GM23248 (cell line): ENCODE results near the gene OSCAR. TPM values are rescaled to one million over a fixed set of nuclear protein-coding genes. Genes with fewer than 3 reads are reported as not detected.

Experiments
- DNase-seq: peaks from one replicate; pipeline ENCODE4 v3.0.0-alpha.2; 2015
- H2AFZ ChIP-seq: fragments of 200-600 bp; sonication (generic); 2 replicates; pipeline ENCODE4 v1.6.1; 2016; ENCODE audit warnings: antibody characterized with exemption
- H3F3A ChIP-seq: fragments of 200-600 bp; sonication (generic); 2 replicates; pipeline ENCODE4 v1.6.1; 2016; ENCODE audit warnings: mild to moderate bottlenecking, antibody characterized with exemption, mixed run types; ENCODE audit not compliant: insufficient read depth
- H3K27ac ChIP-seq: fragments of 200-600 bp; sonication (generic); 2 replicates; pipeline ENCODE4 v1.5.1; 2016; ENCODE audit warnings: mild to moderate bottlenecking
- H3K27me3 ChIP-seq: fragments of 200-600 bp; sonication (generic); replicated peaks from 2 replicates; pipeline ENCODE4 v1.6.1; 2016; ENCODE audit warnings: mild to moderate bottlenecking; ENCODE audit not compliant: insufficient read depth
- H3K36me3 ChIP-seq: fragments of 200-600 bp; sonication (generic); 2 replicates; pipeline ENCODE4 v1.6.1; 2016; ENCODE audit warnings: low read depth, mild to moderate bottlenecking
- H3K4me1 ChIP-seq: fragments of 200-600 bp; sonication (generic); 2 replicates; pipeline ENCODE4 v1.6.1; 2016; ENCODE audit warnings: mild to moderate bottlenecking; ENCODE audit not compliant: insufficient read depth
- H3K4me2 ChIP-seq: fragments of 200-600 bp; sonication (generic); one replicate; pipeline ENCODE4 v1.6.1; 2016; ENCODE audit warnings: mild to moderate bottlenecking; ENCODE audit not compliant: unreplicated experiment
- H3K4me3 ChIP-seq: fragments of 200-600 bp; sonication (generic); 2 replicates; pipeline ENCODE4 v1.5.1; 2016; ENCODE audit warnings: mild to moderate bottlenecking
- H3K79me2 ChIP-seq: fragments of 200-600 bp; sonication (generic); 2 replicates; pipeline ENCODE4 v1.6.1; 2016; ENCODE audit warnings: mild to moderate bottlenecking; ENCODE audit not compliant: insufficient read depth
- H3K9ac ChIP-seq: fragments of 200-600 bp; sonication (generic); 2 replicates; pipeline ENCODE4 v1.6.1; 2016; ENCODE audit warnings: mild to moderate bottlenecking
- H3K9me2 ChIP-seq: fragments of 200-600 bp; sonication (generic); 2 replicates; pipeline ENCODE4 v1.6.1; 2016; ENCODE audit warnings: mixed run types, mild to moderate bottlenecking, moderate library complexity; ENCODE audit not compliant: insufficient read depth
- H3K9me3 ChIP-seq: fragments of 200-600 bp; sonication (generic); one replicate; pipeline ENCODE4 v1.6.1; 2017; ENCODE audit warnings: low read depth
- H4K20me1 ChIP-seq: fragments of 200-600 bp; sonication (generic); 2 replicates; pipeline ENCODE4 v1.6.0; 2016; ENCODE audit not compliant: insufficient read depth
- EZH2 ChIP-seq: fragments of 200-600 bp; sonication (generic); IDR thresholded peaks from 2 replicates; pipeline ENCODE4 v1.6.1; 2018; ENCODE audit warnings: antibody characterized with exemption, mild to moderate bottlenecking; ENCODE audit not compliant: insufficient read depth, poor library complexity, severe bottlenecking
- EZH2phosphoT487 ChIP-seq: fragments of 200-600 bp; sonication (generic); IDR thresholded peaks from 2 replicates; pipeline ENCODE4 v1.6.1; 2018; ENCODE audit warnings: antibody characterized with exemption, moderate library complexity, mild to moderate bottlenecking, low read depth; ENCODE audit not compliant: insufficient read depth
- WGBS, 2 experiments: methylation state at CpG; one replicate each; pipeline ENCODE4 v1.1.6; 2015 to 2017; ENCODE audit warnings: low lambda C conversion rate in 2 of 2, low coverage in 1 of 2; ENCODE audit errors: missing lambda C conversion rate in 2 of 2; 5-methylcytosine and 5-hydroxymethylcytosine counted together
- in situ Hi-C: fragments of 300-500 bp; cut with MboI; formaldehyde crosslinking; loops from 2 replicates; pipeline ENCODE4 v1.15.0; 2020
- polyA plus RNA-seq: library from polyadenylated mRNA; unstranded; fragments of >200 nt; fragmentation: Nextera tagmentation; extraction: Ambion mirVana; gene quantifications from 2 replicates; pipeline ENCODE4 v1.2.1, GENCODE V29; 2016
- total RNA-seq: library from RNA; depleted of rRNA; stranded (reverse); fragments of >200 nt; shearing (Covaris generic); gene quantifications from 2 replicates; pipeline ENCODE4 v1.2.3, GENCODE V29; 2014

The OSCAR gene
- total and polyA plus RNA-seq, 2 experiments from 2014 or later, result 0.54 to 2.2 TPM

- TF ChIP-seq EZH2phosphoT487 (no peak), EZH2 (no peak)
Observed at GRCh38 chr19:54094426-54095000, 6.1 kb downstream of the OSCAR start.

GRCh38 chr19:54084410-54084809 is 16.2 kb downstream of the OSCAR start:
- no peak for TF ChIP-seq EZH2
- no peak for TF ChIP-seq EZH2phosphoT487
- H3K9me3 ChIP-seq, result no peaks in the 10 kb centered on the region
- no peaks in the 10 kb centered on the region for H3K4me1 ChIP-seq
- no peak for DNase-seq
- in situ Hi-C loops, result no loop called here
- H3K4me3 ChIP-seq, result no peak overlapping the region
- H3K27ac ChIP-seq, result no peak overlapping the region
- H3F3A ChIP-seq, result no peaks in the 10 kb centered on the region
- no peaks in the 10 kb centered on the region for H3K79me2 ChIP-seq
- H4K20me1 ChIP-seq, result no peaks in the 10 kb centered on the region
- H3K9me2 ChIP-seq, result no peaks in the 10 kb centered on the region
- no peak overlapping the region for H3K4me2 ChIP-seq
- H3K27me3 ChIP-seq, result no peaks in the 10 kb centered on the region
- no peak overlapping the region for H2AFZ ChIP-seq
- no peaks in the 10 kb centered on the region for H3K36me3 ChIP-seq
- 46 to 71% methylated on average over 3 of the region's 3 CpGs for WGBS, 2 experiments
- H3K9ac ChIP-seq, result no peak overlapping the region

More at GRCh38 chr19:54094426-54095000, 6.1 kb downstream of the OSCAR start:
- Histone ChIP-seq H3K4me3 (no peak overlapping the region), H3K4me2 (no peak overlapping the region), H4K20me1 (no peaks in the 10 kb centered on the region), H3K79me2 (no peaks in the 10 kb centered on the region), H3K27ac (no peak overlapping the region), H3K9ac (no peak overlapping the region), H2AFZ (no peak overlapping the region), H3F3A (no peaks in the 10 kb centered on the region), H3K9me2 (no peaks in the 10 kb centered on the region), H3K27me3 (no peaks in the 10 kb centered on the region), H3K9me3 (no peaks in the 10 kb centered on the region), H3K4me1 (no peaks in the 10 kb centered on the region), H3K36me3 (no peaks in the 10 kb centered on the region)
- 79 to 81% methylated on average over 17 of the region's 17 CpGs for WGBS, 2 experiments
- no peak for DNase-seq
- in situ Hi-C loops, result no loop called here

GRCh38 chr19:54081032-54081431 is 19.6 kb downstream of the OSCAR start, which contains the start of gene TARM1:
TSS of gene TARM1 (minus strand) at chr19:54081365. CDS start at chr19:54081340, 25 bp downstream.
- H3K79me2 ChIP-seq, result no peaks in the 10 kb centered on the region
- TF ChIP-seq EZH2, result no peak
- TF ChIP-seq EZH2phosphoT487, result no peak
- H3K4me2 ChIP-seq, result no peak within 1 kb of the TSS
- no peak within 1 kb of the TSS for H2AFZ ChIP-seq
- WGBS, 2 experiments, result 44 to 46% methylated on average over 7 of the region's 7 CpGs
- no peaks in the 10 kb centered on the region for H3K9me2 ChIP-seq
- DNase-seq, result no peak
- no peaks in the 10 kb centered on the region for H3K4me1 ChIP-seq
- H3K36me3 ChIP-seq, result no peaks in the 10 kb centered on the region
- H3K4me3 ChIP-seq, result no peak within 1 kb of the TSS
- no peaks in the 10 kb centered on the region for H3K9me3 ChIP-seq
- H4K20me1 ChIP-seq, result no peaks in the 10 kb centered on the region
- H3K27ac ChIP-seq, result no peak within 1 kb of the TSS
- in situ Hi-C loops, result no loop called here
- no peak within 1 kb of the TSS for H3K9ac ChIP-seq
- H3F3A ChIP-seq, result no peaks in the 10 kb centered on the region
- no peaks in the 10 kb centered on the region for H3K27me3 ChIP-seq

- Histone ChIP-seq H3K4me2 (no peak overlapping the region), H4K20me1 (no peaks in the 10 kb centered on the region), H3K27ac (no peak overlapping the region), H3K4me1 (no peaks in the 10 kb centered on the region), H3K9me2 (no peaks in the 10 kb centered on the region), H3K36me3 (no peaks in the 10 kb centered on the region), H3K79me2 (no peaks in the 10 kb centered on the region), H3K4me3 (no peak overlapping the region), H3K9me3 (no peaks in the 10 kb centered on the region), H2AFZ (no peak overlapping the region), H3K27me3 (no peaks in the 10 kb centered on the region), H3F3A (no peaks in the 10 kb centered on the region), H3K9ac (no peak overlapping the region)
- TF ChIP-seq EZH2, result no peak
- no peak for TF ChIP-seq EZH2phosphoT487
- DNase-seq, result no peak
- 47 to 66% methylated on average over 5 of the region's 5 CpGs for WGBS, 2 experiments
- in situ Hi-C loops, result no loop called here
Observed at GRCh38 chr19:54077334-54077733, 23.3 kb downstream of the OSCAR start.

- Histone ChIP-seq H3K4me1 (no peaks in the 10 kb centered on the region), H3K9me2 (no peaks in the 10 kb centered on the region), H3K27me3 (no peaks in the 10 kb centered on the region), H3K9ac (no peak overlapping the region), H3K27ac (no peak overlapping the region), H3K4me3 (no peak overlapping the region), H3K79me2 (no peaks in the 10 kb centered on the region), H3F3A (no peaks in the 10 kb centered on the region), H3K9me3 (no peaks in the 10 kb centered on the region), H3K4me2 (no peak overlapping the region), H2AFZ (no peak overlapping the region), H4K20me1 (no peaks in the 10 kb centered on the region), H3K36me3 (no peaks in the 10 kb centered on the region)
- DNase-seq, result no peak
- in situ Hi-C loops, result no loop called here
- 31 to 45% methylated on average over 9 of the region's 9 CpGs for WGBS, 2 experiments
- TF ChIP-seq EZH2phosphoT487, result no peak
- no peak for TF ChIP-seq EZH2
Observed at GRCh38 chr19:54074851-54075250, 25.8 kb downstream of the OSCAR start.
